HG03439 (cell line): ENCODE results near the gene C5orf15.
"Not testable (repeated sequence)": the region's sequence is repeated elsewhere in the genome, so short reads cannot be mapped to it uniquely, and the experiment has no call there.

Experiments
- ATAC-seq: cut with Tn5 transposase; IDR thresholded peaks from one replicate; pipeline ENCODE4 v1.9.1; 2021; ENCODE audit warnings: mild to moderate bottlenecking, moderate library complexity; ENCODE audit not compliant: unreplicated experiment

The C5orf15 gene

DNA sequence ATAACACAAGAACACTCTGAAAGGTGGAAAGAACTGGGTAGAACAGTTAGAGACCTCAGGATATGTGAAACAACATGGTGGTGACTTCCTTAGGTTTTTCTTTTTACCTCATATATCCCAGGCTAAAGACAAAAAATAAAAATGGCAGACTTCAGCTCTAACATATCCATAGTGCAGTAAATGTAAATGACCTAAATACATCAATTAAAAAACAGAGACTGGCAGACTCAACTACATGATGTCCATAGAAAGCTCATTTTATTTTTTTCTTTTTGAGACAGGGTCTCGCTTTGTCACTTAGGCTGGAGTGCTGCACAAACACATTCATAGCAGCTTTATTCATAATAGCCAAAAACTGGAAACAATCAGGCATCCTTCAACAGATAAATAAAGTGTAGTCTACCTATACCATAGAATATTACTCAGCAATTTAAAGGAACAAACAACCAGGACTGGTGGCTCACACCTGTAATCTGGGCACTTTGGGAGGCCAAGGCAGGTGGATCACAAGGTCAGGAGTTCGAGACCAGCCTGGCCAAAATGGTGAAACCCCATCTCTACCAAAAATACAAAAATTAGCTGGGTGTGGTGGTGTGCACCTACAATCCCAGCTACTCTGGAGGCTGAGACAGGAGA lies 4.8 kb downstream of the C5orf15 start:
- ATAC-seq, result no peak

GRCh38 chr5:133962801-133963476 lies 5.5 kb downstream of the C5orf15 start:
- no peak for ATAC-seq

GRCh38 chr5:133962131-133962530 lies 6.3 kb downstream of the C5orf15 start:
- no peak for ATAC-seq

GRCh38 chr5:133959643-133960042 lies 8.8 kb downstream of the C5orf15 start:
- no peak for ATAC-seq

GRCh38 chr5:133957591-133957990 lies 10.8 kb downstream of the C5orf15 start:
- peak; percentile 60 for ATAC-seq

DNA sequence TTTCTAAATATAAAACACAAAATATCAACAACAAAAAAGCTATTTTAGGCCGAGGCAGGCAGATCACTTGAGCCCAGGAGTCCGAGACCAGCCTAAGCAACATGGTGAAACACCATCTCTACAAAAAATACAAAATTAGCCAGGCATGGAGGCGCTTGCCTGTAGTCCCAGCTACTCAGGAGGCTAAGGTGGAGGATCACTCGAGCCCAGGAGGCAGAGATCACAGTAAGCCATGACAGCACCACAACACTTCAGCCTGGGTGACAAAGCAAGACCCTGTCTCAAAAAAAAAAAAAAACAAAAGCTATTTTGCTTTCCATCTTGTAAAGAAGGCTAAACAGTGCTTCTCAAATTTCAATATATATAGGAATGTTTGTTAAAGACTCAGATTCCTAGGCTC lies 11.3 kb downstream of the C5orf15 start:
- peak; percentile 16 for ATAC-seq

- not testable (repeated sequence) for ATAC-seq
Observed at GRCh38 chr5:133956196-133956595, 12.2 kb downstream of the C5orf15 start.

GRCh38 chr5:133953568-133954145 lies 14.8 kb downstream of the C5orf15 start:
- ATAC-seq, result no peak

- no peak for ATAC-seq
Observed at GRCh38 chr5:133952729-133953567, 15.5 kb downstream of the C5orf15 start.

GRCh38 chr5:133950821-133951612 lies 17.4 kb downstream of the C5orf15 start:
- no peak for ATAC-seq

- ATAC-seq, result no peak
Observed at GRCh38 chr5:133948721-133949120, 19.7 kb downstream of the C5orf15 start.

GRCh38 chr5:133947431-133947841 lies 21.0 kb downstream of the C5orf15 start:
- ATAC-seq, result no peak

DNA sequence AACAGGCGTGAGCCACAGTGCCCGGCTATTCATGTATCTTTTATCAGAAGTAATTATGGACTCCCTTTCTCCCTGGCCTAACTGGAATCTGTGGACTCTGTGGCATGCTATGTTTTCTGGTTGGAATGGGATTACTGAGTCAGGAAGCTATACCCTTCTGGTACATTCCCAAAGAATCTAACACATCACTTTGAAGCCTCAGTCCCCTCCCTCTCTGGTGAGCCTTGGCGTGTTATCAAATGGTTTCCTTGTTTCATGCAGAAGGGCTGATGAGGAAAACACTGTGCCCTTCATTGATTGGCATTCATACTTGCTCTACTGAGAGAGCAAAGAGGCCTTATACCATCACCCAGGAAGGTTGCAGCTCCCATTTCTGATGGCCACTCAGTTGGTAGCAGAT lies 22.9 kb downstream of the C5orf15 start:
- ATAC-seq, result no peak

GRCh38 chr5:133944263-133945185 lies 23.9 kb downstream of the C5orf15 start:
- ATAC-seq, result no peak

GRCh38 chr5:133943475-133943817 lies 25.0 kb downstream of the C5orf15 start:
- ATAC-seq, result no peak

DNA sequence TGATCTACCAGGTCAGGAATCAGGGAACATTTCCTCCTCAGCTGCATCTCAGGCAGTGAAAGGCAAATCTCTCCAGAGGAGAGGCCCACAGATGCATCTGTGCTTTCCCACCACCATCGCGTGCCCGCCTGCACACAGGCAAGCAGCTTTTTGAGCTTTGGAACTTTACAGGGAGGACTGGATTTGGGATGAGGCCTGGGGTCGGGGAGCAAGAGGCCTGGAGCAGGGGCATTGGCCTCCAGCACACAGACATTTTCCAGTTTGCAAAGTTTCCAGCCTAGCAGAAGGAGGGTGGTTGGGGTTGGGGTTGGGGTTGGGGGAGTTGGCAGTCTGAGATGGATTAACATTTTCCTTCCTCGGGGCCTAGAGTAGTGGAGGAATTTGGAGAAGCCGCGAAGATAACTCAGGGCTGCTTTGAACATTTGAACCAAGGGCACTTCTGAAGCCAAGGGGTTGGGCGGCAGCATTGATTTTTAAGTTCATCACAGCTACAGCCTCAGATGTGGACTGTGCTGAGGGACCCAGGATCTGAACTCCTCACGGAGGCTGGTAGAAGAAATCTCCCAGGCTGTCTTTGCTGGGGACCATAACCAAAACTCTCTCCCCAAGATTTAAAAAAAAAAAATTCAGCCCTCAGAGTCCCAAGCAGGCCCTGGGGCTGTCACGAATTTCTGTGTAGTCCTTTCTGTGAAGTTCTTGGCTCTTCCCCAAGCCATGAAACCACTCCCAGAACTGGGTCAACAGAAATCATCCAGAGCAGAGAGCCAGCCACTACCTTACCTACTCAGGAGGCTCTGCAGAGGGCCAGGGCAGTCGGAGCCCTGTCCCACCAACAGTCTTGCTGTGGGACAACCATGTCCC lies 25.6 kb downstream of the C5orf15 start:
- no peak for ATAC-seq

- ATAC-seq, result no peak
Observed at GRCh38 chr5:133941456-133942196, 26.8 kb downstream of the C5orf15 start.

GRCh38 chr5:133939668-133940067 lies 28.8 kb downstream of the C5orf15 start:
- ATAC-seq, result no peak
